GM12878 (cell line): ENCODE measurements around the gene TPT1. TPM values are rescaled to one million over a fixed set of nuclear protein-coding genes. Genes with fewer than 3 reads are reported as not detected.
A peak's percentile ranks its signal among the peaks of the same experiment; 100 is the strongest.

ENCODE experiments used
- ATAC-seq: fragments of 200-7000 bp; cut with Tn5 transposase; 3 replicates; pipeline ENCODE4 v1.9.1; 2020; ENCODE audit warnings: mild to moderate bottlenecking, moderate library complexity
- BruUV-seq: library from RNA; stranded (reverse); fragments of 400-500 nt; replicated peaks from 2 replicates; lab custom pipeline; 2021; lab: Mats Ljungman, UMichigan
- CTCF ChIA-PET: fragments of 300-600 bp; sonication (Branson Sonifier 250); formaldehyde crosslinking; extraction: SDS; loops from one replicate; lab custom pipeline; 2021; ENCODE audit warnings: inconsistent platforms; lab: Yijun Ruan, JAX
- POLR2A ChIA-PET: fragments of 350-600 bp; formaldehyde crosslinking; extraction: SDS; loops from one replicate; lab custom pipeline; 2021; ENCODE audit warnings: inconsistent platforms; lab: Charles Lee
- RAD21 ChIA-PET: fragments of 300-600 bp; sonication (Branson Sonifier 250); formaldehyde crosslinking; loops from one replicate; lab custom pipeline; 2023; ENCODE audit warnings: antibody characterized with exemption; ENCODE audit not compliant: unreplicated experiment; lab: Charles Lee
- SMC1A ChIA-PET: fragments of 300-600 bp; sonication (Branson Sonifier 250); formaldehyde crosslinking; loops from one replicate; lab custom pipeline; 2023; ENCODE audit not compliant: unreplicated experiment, uncharacterized antibody; lab: Charles Lee
- DNase-seq: peaks from one replicate; pipeline ENCODE4 v3.0.0-alpha.2; 2011; ENCODE audit warnings: low read depth, low spot score
- FAIRE-seq: peaks from 3 replicates; lab custom pipeline; 2011; peaks lifted over from hg19 to GRCh38; lab: Jason Lieb, UNC
- H2AFZ ChIP-seq: 2 replicates; pipeline ENCODE4 v1.6.0; 2011; ENCODE audit warnings: low read depth, low read length, control low read depth; ENCODE audit not compliant: control insufficient read depth
- H3K27ac ChIP-seq: 2 replicates; pipeline ENCODE4 v1.5.1; 2011; ENCODE audit warnings: control low read depth; ENCODE audit not compliant: control insufficient read depth, insufficient read depth
- H3K27me3 ChIP-seq, 2 experiments: replicated peaks in 1 of 2; 2 replicates each; pipeline versions ENCODE4 v1.6.0 to v1.6.1; 2011; ENCODE audit warnings: low read length in 1 of 2; ENCODE audit not compliant: control insufficient read depth in 2 of 2, insufficient read depth in 2 of 2
- H3K36me3 ChIP-seq, 2 experiments: 2 replicates each; pipeline ENCODE4 v1.5.1; 2011; ENCODE audit warnings: low read length in 1 of 2; ENCODE audit not compliant: control insufficient read depth in 2 of 2, insufficient read depth in 2 of 2
- H3K4me1 ChIP-seq: 2 replicates; pipeline ENCODE4 v1.6.1; 2011; ENCODE audit warnings: mild to moderate bottlenecking, low read length, moderate library complexity, mixed read lengths; ENCODE audit not compliant: control insufficient read depth, insufficient read depth
- H3K4me2 ChIP-seq: 2 replicates; pipeline ENCODE4 v1.6.0; 2011; ENCODE audit warnings: control low read depth; ENCODE audit not compliant: control insufficient read depth, insufficient read depth
- H3K4me3 ChIP-seq: fragments of 200-600 bp; sonication (generic); 2 replicates; pipeline ENCODE4 v1.5.1; 2016
- H3K79me2 ChIP-seq: 2 replicates; pipeline ENCODE4 v1.6.0; 2011; ENCODE audit warnings: low read length; ENCODE audit not compliant: control insufficient read depth, insufficient read depth
- H3K9ac ChIP-seq: 2 replicates; pipeline ENCODE4 v1.8.0; 2011; ENCODE audit warnings: low read length, control low read depth, mixed read lengths; ENCODE audit not compliant: control insufficient read depth, insufficient read depth
- H3K9me3 ChIP-seq: replicated peaks from 3 replicates; pipeline ENCODE4 v1.5.1; 2011; ENCODE audit warnings: mild to moderate bottlenecking, low read length; ENCODE audit not compliant: control insufficient read depth, insufficient read depth
- H4K20me1 ChIP-seq: 2 replicates; pipeline ENCODE4 v1.6.0; 2011; ENCODE audit not compliant: control insufficient read depth, insufficient read depth
- ASH2L ChIP-seq: fragments of 300-600, 200-600 bp; sonication (generic); IDR thresholded peaks from 2 replicates; pipeline ENCODE4 v1.6.1; 2017; ENCODE audit warnings: low read depth, mild to moderate bottlenecking, borderline replicate concordance
- CHD2 ChIP-seq: IDR thresholded peaks from 2 replicates; pipeline ENCODE4 v1.6.1; 2011; ENCODE audit warnings: low read depth, low read length, improper control_type of control experiment, borderline replicate concordance
- DPF2 ChIP-seq: fragments of 450-650 bp; IDR thresholded peaks from 2 replicates; pipeline ENCODE4 v1.6.1; 2017; ENCODE audit warnings: mild to moderate bottlenecking
- E2F8 ChIP-seq: fragments of 450-650 bp; IDR thresholded peaks from 2 replicates; pipeline ENCODE4 v1.6.1; 2018; ENCODE audit warnings: mild to moderate bottlenecking, low read depth, moderate library complexity; ENCODE audit not compliant: partially characterized antibody
- HDAC2 ChIP-seq: fragments of 200-600 bp; sonication (generic); IDR thresholded peaks from 2 replicates; pipeline ENCODE4 v1.6.1; 2017
- HSF1 ChIP-seq: fragments of 150-350 bp; IDR thresholded peaks from 2 replicates; pipeline ENCODE4 v1.6.1; 2014; ENCODE audit warnings: mild to moderate bottlenecking, low read depth, low read length
- IKZF1 ChIP-seq: fragments of 450-650 bp; conservative IDR thresholded peaks from 2 replicates; pipeline ENCODE4 v1.6.1; 2017; ENCODE audit warnings: antibody characterized with exemption, mild to moderate bottlenecking
- MEF2A ChIP-seq: IDR thresholded peaks from 2 replicates; pipeline ENCODE4 v1.6.1; 2011; ENCODE audit warnings: low read depth, mild to moderate bottlenecking, low read length, moderate library complexity; ENCODE audit not compliant: insufficient read depth
- MLLT1 ChIP-seq: fragments of 450-650 bp; IDR thresholded peaks from 2 replicates; pipeline ENCODE4 v1.6.1; 2016; ENCODE audit warnings: mild to moderate bottlenecking
- NFIC ChIP-seq: IDR thresholded peaks from 2 replicates; pipeline ENCODE4 v1.6.1; 2012; ENCODE audit warnings: low read depth, mild to moderate bottlenecking, inconsistent platforms, low read length, moderate library complexity
- NFXL1 ChIP-seq: fragments of 450-650 bp; IDR thresholded peaks from 2 replicates; pipeline ENCODE4 v1.6.1; 2017; ENCODE audit warnings: antibody characterized with exemption, mild to moderate bottlenecking, borderline replicate concordance
- POU2F2 ChIP-seq: IDR thresholded peaks from 3 replicates; pipeline ENCODE4 v1.6.1; 2011; ENCODE audit warnings: low read depth, mild to moderate bottlenecking, low read length, borderline replicate concordance
- RAD21 ChIP-seq: IDR thresholded peaks from 2 replicates; pipeline ENCODE4 v1.6.1; 2011; ENCODE audit warnings: mild to moderate bottlenecking, low read depth, low read length, moderate library complexity; ENCODE audit not compliant: insufficient read depth
- SMARCA5 ChIP-seq: fragments of 450-650 bp; IDR thresholded peaks from 2 replicates; pipeline ENCODE4 v1.6.1; 2017; ENCODE audit warnings: mild to moderate bottlenecking
- SREBF2 ChIP-seq: IDR thresholded peaks from 2 replicates; pipeline ENCODE4 v1.6.1; 2012; ENCODE audit warnings: mild to moderate bottlenecking, low read length
- STAT3 ChIP-seq: IDR thresholded peaks from 2 replicates; pipeline ENCODE4 v1.6.1; 2011; ENCODE audit warnings: low read depth, low read length, improper control_type of control experiment
- TAF1 ChIP-seq: IDR thresholded peaks from 2 replicates; pipeline ENCODE4 v1.6.1; 2011; ENCODE audit warnings: mild to moderate bottlenecking, low read depth, low read length, borderline replicate concordance
- TCF12 ChIP-seq: IDR thresholded peaks from 2 replicates; pipeline ENCODE4 v1.6.1; 2011; ENCODE audit warnings: low read depth, mild to moderate bottlenecking, low read length
- YBX1 ChIP-seq: fragments of 450-650 bp; IDR thresholded peaks from 2 replicates; pipeline ENCODE4 v1.6.1; 2016; ENCODE audit warnings: antibody characterized with exemption
- WGBS: methylation state at CpG from one replicate; pipeline ENCODE4 v1.1.6; 2016; ENCODE audit warnings: low lambda C conversion rate; ENCODE audit not compliant: insufficient replicate concordance, insufficient coverage; ENCODE audit errors: missing lambda C conversion rate; 5-methylcytosine and 5-hydroxymethylcytosine counted together
- in situ Hi-C: fragments of 300-500 bp; cut with MboI; formaldehyde crosslinking; loops from 9 replicates; pipeline ENCODE4 v1.14.3; 2018; ENCODE audit warnings: mixed read lengths
- intact Hi-C: fragments of 100-400 bp; cut with micrococcal nuclease; formaldehyde crosslinking; loops from one replicate; pipeline ENCODE4 v1.14.2; 2022; ENCODE audit not compliant: unreplicated experiment
- polyA plus RNA-seq, 11 experiments: library from polyadenylated mRNA; depleted of rRNA in 4 of 11; unstranded in 6 of 11; stranded (reverse) in 5 of 11; fragments of >200 nt; fragmentation: Nextera tagmentation in 4 of 11; fragmentation: Illumina TruSeq in 1 of 11; extraction: Ambion mirVana in 4 of 11; extraction: Trizol in 1 of 11; gene quantifications; 1 replicate in 1 of 11; 2 replicates in 10 of 11; pipeline versions ENCODE4 v1.2.1 to v1.2.3, GENCODE V29; 2011 to 2016; ENCODE audit warnings: inconsistent platforms in 2 of 11, missing spikeins in 2 of 11, low read depth in 1 of 11
- total RNA-seq, 4 experiments: library from RNA; depleted of rRNA in 3 of 4; stranded (reverse); fragments of >200 nt in 3 of 4; fragmentation: Illumina TruSeq in 1 of 4; extraction: Trizol in 1 of 4; gene quantifications; 2 replicates each; pipeline versions ENCODE4 v1.2.1 to v1.2.3, GENCODE V29; 2013 to 2021

The TPT1 gene
- total and polyA plus RNA-seq, 10 of the 15 experiments (the other 5 are each of a cell fraction or from before 2014, with no cell fraction given): 1,038 to 5,925 (median 2,336) TPM

- intact Hi-C loops: loop anchor here (1.0 kb wide), 1 partner anchor 77 kb away; no protein-coding TSS in a partner anchor
- Histone ChIP-seq H3K27ac (peak overlapping the region; percentile 94), H3K4me1 (peaks cover 17% of the 10 kb centered on the region), H2AFZ (0 out of 2 replicates have a peak overlapping the region, but pooled peaks have one; percentile 33), H3K9me3 (no peaks in the 10 kb centered on the region; the same call in 2 of the 3 replicates), H3K4me2 (peak overlapping the region; percentile 72), H3K79me2 (peaks cover 63% of the 10 kb centered on the region), H3K9ac (peak overlapping the region; percentile 94), H4K20me1 (no peaks in the 10 kb centered on the region), H3K4me3 (peak overlapping the region; percentile 81), H3K27me3 (no peaks in the 10 kb centered on the region), H3K36me3 (peaks cover 13 to 23% of the 10 kb centered on the region in 2 experiments)
- WGBS: 1% methylated on average over 63 of the region's 64 CpGs
- no peak for DNase-seq
- in situ Hi-C loops: no loop called here
- no peak for FAIRE-seq
- TSS peak; percentile 56 for BruUV-seq
- ATAC-seq: peak; percentile 68
- ChIA-PET CTCF (interaction anchor here (2.2 to 2.9 kb wide), 4 partner anchors 15 to 31 kb away, joined by 5 to 11 read pairs (median 8); no protein-coding TSS in a partner anchor), POLR2A (interaction anchor here (0.7 to 2.5 kb wide), 7 partner anchors 8 to 28 kb away, joined by 3 to 22 read pairs (median 5); no protein-coding TSS in a partner anchor), SMC1A (interaction anchor here (0.7 to 2.2 kb wide), 4 partner anchors 26 to 293 kb away, joined by 3 to 12 read pairs (median 4); partner anchors contain the start of gene SLC25A30), RAD21 (interaction anchor here (0.7 to 2.2 kb wide), 3 partner anchors 27 to 48 kb away, joined by 3 to 15 read pairs (median 4); no protein-coding TSS in a partner anchor)
- TF ChIP-seq MLLT1 (peak; percentile 40; the same call in 1 of the 2 replicates), NFIC (no peak), STAT3 (no peak), POU2F2 (no peak), IKZF1 (peak; percentile 68), RAD21 (peak; percentile 26; the same call in 1 of the 2 replicates), NFXL1 (no peak), CHD2 (no peak), SREBF2 (no peak), HDAC2 (no peak), YBX1 (no peak), MEF2A (0 out of 2 replicates have a peak, but pooled peaks have one; percentile 15), HSF1 (peak; percentile 61; the same call in 1 of the 2 replicates), SMARCA5 (peak; percentile 68), ASH2L (no peak), TAF1 (peak; percentile 41; the same call in 1 of the 2 replicates), E2F8 (no peak), DPF2 (peak; percentile 48), TCF12 (0 out of 2 replicates have a peak, but pooled peaks have one; percentile 22)
Observed at GRCh38 chr13:45340422-45341033, 455 bp downstream of the TPT1 start.
